Measurements from ENCODE around the gene HAUS7.

DNA sequence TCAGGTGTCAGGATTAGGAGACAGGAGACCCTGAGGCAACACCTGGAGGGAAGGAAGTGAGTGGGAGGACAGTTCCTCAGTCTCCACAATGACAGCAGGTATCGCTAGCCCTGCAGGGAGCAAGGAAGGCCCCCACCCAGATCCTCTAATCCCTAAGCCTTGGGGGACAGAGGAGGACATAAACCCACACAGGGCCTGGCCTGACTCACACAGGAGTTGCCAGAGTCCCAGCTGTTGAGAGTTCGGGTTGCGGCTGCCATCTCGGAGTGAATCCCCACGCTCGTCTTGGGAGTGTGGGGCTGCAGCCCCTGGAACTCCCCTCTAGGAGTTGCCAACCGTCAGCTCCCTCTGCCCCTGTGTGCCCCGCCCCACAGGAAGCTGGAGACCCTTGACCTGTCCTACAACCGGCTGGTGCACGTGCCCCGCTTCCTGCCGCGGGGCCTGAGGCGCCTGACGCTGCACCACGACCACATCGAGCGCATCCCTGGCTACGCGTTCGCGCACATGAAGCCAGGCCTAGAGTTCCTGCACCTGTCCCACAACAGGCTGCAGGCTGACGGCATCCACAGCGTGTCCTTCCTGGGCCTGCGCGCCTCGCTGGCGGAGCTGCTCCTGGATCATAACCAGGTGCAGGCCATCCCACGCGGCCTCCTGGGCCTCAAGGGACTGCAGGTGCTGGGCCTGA, 15.2 kb upstream of the HAUS7 start:
- TF ChIP-seq FOXM1 (IDR thresholded peaks at IDR 0.05; ENCODE audit: borderline replicate concordance) (no peak), SP1 (IDR thresholded peaks at IDR 0.05) (no peak), PKNOX1 (IDR thresholded peaks at IDR 0.05) (no peak), BHLHE40 (IDR thresholded peaks at IDR 0.05; ENCODE audit: borderline replicate concordance) (no peak), SUZ12 (IDR thresholded peaks at IDR 0.05) (no peak), HDGF (IDR thresholded peaks at IDR 0.05; ENCODE audit: borderline replicate concordance) (no peak)

Data from HEK293T (cell line).